CD4-positive, alpha-beta T cell (primary cell): Measurements from ENCODE around the gene ERICH2. TPM values are rescaled to one million over a fixed set of nuclear protein-coding genes. Genes with fewer than 3 reads are reported as not detected.

Experiments used
- ATAC-seq: fragments of 200-7000 bp; cut with Tn5 transposase; one replicate; pipeline ENCODE4 v1.10.0; 2022; ENCODE audit warnings: mild to moderate bottlenecking; ENCODE audit not compliant: poor library complexity
- CTCF ChIA-PET: fragments of 350-600 bp; sonication (Branson Sonifier 250); formaldehyde crosslinking; loops from one replicate; lab custom pipeline; 2021; ENCODE audit warnings: antibody characterized with exemption, inconsistent platforms; lab: Charles Lee
- POLR2A ChIA-PET: fragments of 350-600 bp; sonication (Branson Sonifier 250); formaldehyde crosslinking; loops from one replicate; lab custom pipeline; 2021; ENCODE audit warnings: antibody characterized with exemption, inconsistent platforms; lab: Charles Lee
- DNase-seq, 14 experiments: peaks; one replicate each; pipeline ENCODE4 v3.0.0-alpha.2; 2013 to 2020; ENCODE audit warnings: mixed read lengths in 2 of 14
- H3K27ac ChIP-seq, 2 donors: one replicate each; pipeline versions ENCODE4 v1.5.1 to v1.7.0; 2013; ENCODE audit warnings: low read length in 2 of 2, low read depth in 1 of 2, mild to moderate bottlenecking in 1 of 2
- H3K27me3 ChIP-seq, 2 experiments: 1 replicate in 1 of 2; 2 replicates in 1 of 2; pipeline versions ENCODE4 v1.6.1 to v1.7.0; 2013; ENCODE audit warnings: low read length in 2 of 2, control low read depth in 1 of 2, mild to moderate bottlenecking in 1 of 2, moderate library complexity in 1 of 2; ENCODE audit not compliant: insufficient read depth in 2 of 2, control insufficient read depth in 1 of 2
- H3K36me3 ChIP-seq: one replicate; pipeline ENCODE4 v1.6.1; 2013; ENCODE audit warnings: low read length, control low read depth; ENCODE audit not compliant: insufficient read depth
- H3K4me1 ChIP-seq: one replicate; pipeline ENCODE4 v1.6.1; 2013; ENCODE audit warnings: low read length, control low read depth; ENCODE audit not compliant: insufficient read depth
- H3K4me3 ChIP-seq: one replicate; pipeline ENCODE4 v1.5.1; 2013; ENCODE audit warnings: mild to moderate bottlenecking, low read length, moderate library complexity
- H3K9me3 ChIP-seq, 2 experiments: 1 replicate in 1 of 2; 2 replicates in 1 of 2; pipeline versions ENCODE4 v1.6.1 to v1.7.0; 2013; ENCODE audit warnings: low read length in 2 of 2, mild to moderate bottlenecking in 2 of 2, control low read depth in 1 of 2, moderate library complexity in 1 of 2; ENCODE audit not compliant: control insufficient read depth in 1 of 2, insufficient read depth in 1 of 2
- H3K27ac Mint-ChIP-seq: one replicate; pipeline ENCODE4 v1.8.0; 2020; ENCODE audit warnings: mixed read lengths
- H3K27me3 Mint-ChIP-seq: one replicate; pipeline ENCODE4 v1.8.0; 2021; ENCODE audit warnings: mixed read lengths
- H3K36me3 Mint-ChIP-seq: one replicate; pipeline ENCODE4 v1.8.0; 2021; ENCODE audit warnings: low read depth, mixed read lengths
- H3K4me1 Mint-ChIP-seq: one replicate; pipeline ENCODE4 v1.8.0; 2021; ENCODE audit warnings: low read depth, mixed read lengths
- H3K4me3 Mint-ChIP-seq: one replicate; pipeline ENCODE4 v1.8.0; 2020; ENCODE audit warnings: mild to moderate bottlenecking, mixed read lengths
- H3K9me3 Mint-ChIP-seq: one replicate; pipeline ENCODE4 v1.8.0; 2020; ENCODE audit warnings: mixed read lengths
- intact Hi-C, 2 experiments: fragments of 100-400 bp; cut with DNase I in 1 of 2; cut with micrococcal nuclease in 1 of 2; formaldehyde crosslinking; loops; one replicate each; pipeline versions ENCODE4 v1.15.1 to v1.9.0; 2023 to 2025; cut with DNase I, micrococcal nuclease
- total RNA-seq, 174 experiments: library from RNA in 2 of 174; stranded (reverse) in 2 of 174; gene quantifications; one replicate each; pipeline ENCODE4 v1.2.3 and lab custom pipeline; 2021 to 2026
- TF ChIP-seq, protein P1 (sequence below): fragments of 200-600 bp; IDR thresholded peaks from one replicate; pipeline ENCODE4 v1.8.0; 2022; ENCODE audit warnings: antibody characterized with exemption, mild to moderate bottlenecking

Gene ERICH2
- total RNA-seq, 2 experiments from 2014 or later: not detected

- Mint-ChIP-seq H3K27me3 (peaks cover 85% of the 10 kb centered on the region), H3K9me3 (no peaks in the 10 kb centered on the region), H3K4me1 (peaks cover 45% of the 10 kb centered on the region), H3K27ac (no peak overlapping the region), H3K4me3 (peak overlapping the region; percentile 49), H3K36me3 (no peaks in the 10 kb centered on the region)
- Histone ChIP-seq H3K9me3 (peaks cover 0 to 40% of the 10 kb centered on the region in 2 experiments), H3K36me3 (no peaks in the 10 kb centered on the region), H3K4me1 (peaks cover 59% of the 10 kb centered on the region), H3K4me3 (no peak overlapping the region), H3K27me3 (peaks cover 65 to 67% of the 10 kb centered on the region in 2 experiments), H3K27ac (no peak overlapping the region)
- ATAC-seq (no peak), DNase-seq (peak in 1 of 14 experiments; percentile 9)
- POLR2A ChIA-PET: interaction anchor here (1.0 kb wide), 1 partner anchor 453 kb away, joined by 3 read pairs; no protein-coding TSS in a partner anchor
- CTCF ChIA-PET: interaction anchor here (0.8 to 2.5 kb wide), 4 partner anchors 328 to 453 kb away, joined by 3 to 8 read pairs (median 3); no protein-coding TSS in a partner anchor
- intact Hi-C loops: loop anchor here (1.0 to 10.0 kb wide), 10 partner anchors 77 to 580 kb away; no protein-coding TSS in a partner anchor
- TF ChIP-seq, protein P1, sequence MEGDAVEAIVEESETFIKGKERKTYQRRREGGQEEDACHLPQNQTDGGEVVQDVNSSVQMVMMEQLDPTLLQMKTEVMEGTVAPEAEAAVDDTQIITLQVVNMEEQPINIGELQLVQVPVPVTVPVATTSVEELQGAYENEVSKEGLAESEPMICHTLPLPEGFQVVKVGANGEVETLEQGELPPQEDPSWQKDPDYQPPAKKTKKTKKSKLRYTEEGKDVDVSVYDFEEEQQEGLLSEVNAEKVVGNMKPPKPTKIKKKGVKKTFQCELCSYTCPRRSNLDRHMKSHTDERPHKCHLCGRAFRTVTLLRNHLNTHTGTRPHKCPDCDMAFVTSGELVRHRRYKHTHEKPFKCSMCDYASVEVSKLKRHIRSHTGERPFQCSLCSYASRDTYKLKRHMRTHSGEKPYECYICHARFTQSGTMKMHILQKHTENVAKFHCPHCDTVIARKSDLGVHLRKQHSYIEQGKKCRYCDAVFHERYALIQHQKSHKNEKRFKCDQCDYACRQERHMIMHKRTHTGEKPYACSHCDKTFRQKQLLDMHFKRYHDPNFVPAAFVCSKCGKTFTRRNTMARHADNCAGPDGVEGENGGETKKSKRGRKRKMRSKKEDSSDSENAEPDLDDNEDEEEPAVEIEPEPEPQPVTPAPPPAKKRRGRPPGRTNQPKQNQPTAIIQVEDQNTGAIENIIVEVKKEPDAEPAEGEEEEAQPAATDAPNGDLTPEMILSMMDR: no peak
Measured at GRCh38 chr2:170814533-170815230, 44.5 kb downstream of the ERICH2 start.

DNA sequence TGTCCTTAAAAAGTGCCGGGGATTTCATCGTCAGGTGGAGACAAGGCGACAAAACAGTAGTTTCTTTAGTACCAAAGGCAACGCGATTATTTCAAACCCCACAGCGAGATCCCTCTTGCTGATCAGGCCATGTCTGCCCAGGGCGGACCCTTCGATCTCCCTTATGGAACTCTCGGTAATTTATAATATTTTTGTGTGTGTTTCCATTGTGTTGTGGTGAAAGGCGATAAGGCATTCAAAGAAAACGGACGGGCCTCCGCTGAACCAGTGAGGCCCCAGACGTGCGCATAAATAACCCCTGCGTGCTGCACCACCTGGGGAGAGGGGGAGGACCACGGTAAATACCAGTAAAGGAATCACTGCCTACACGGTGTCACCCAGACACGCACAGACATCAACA is 45.1 kb downstream of the ERICH2 start:
- H3K36me3 ChIP-seq: no peaks in the 10 kb centered on the region
- no peak overlapping the region for H3K27ac Mint-ChIP-seq
- H3K4me3 ChIP-seq: no peak overlapping the region
- peak overlapping the region; percentile 84 for H3K4me3 Mint-ChIP-seq
- H3K9me3 Mint-ChIP-seq: no peaks in the 10 kb centered on the region
- CTCF ChIA-PET: interaction anchor here (0.7 to 1.0 kb wide), 3 partner anchors 10 to 406 kb away, joined by 3 read pairs; no protein-coding TSS in a partner anchor
- ATAC-seq: no peak
- H3K4me1 Mint-ChIP-seq: peaks cover 46% of the 10 kb centered on the region
- intact Hi-C loops: loop anchor here (1.0 to 10.0 kb wide), 8 partner anchors 329 to 581 kb away; no protein-coding TSS in a partner anchor
- H3K9me3 ChIP-seq: peaks cover 0 to 46% of the 10 kb centered on the region in 2 experiments
- TF ChIP-seq, protein P1: no peak
- DNase-seq: no peak
- H3K27ac ChIP-seq: no peak overlapping the region
- H3K36me3 Mint-ChIP-seq: no peaks in the 10 kb centered on the region
- H3K27me3 Mint-ChIP-seq: peaks cover 86% of the 10 kb centered on the region
- POLR2A ChIA-PET: interaction anchor here (1.5 kb wide), 1 partner anchor 308 kb away, joined by 4 read pairs; no protein-coding TSS in a partner anchor
- H3K27me3 ChIP-seq: peaks cover 71 to 73% of the 10 kb centered on the region in 2 experiments
- H3K4me1 ChIP-seq: peaks cover 65% of the 10 kb centered on the region

- Mint-ChIP-seq H3K4me1 (peaks cover 52% of the 10 kb centered on the region), H3K36me3 (no peaks in the 10 kb centered on the region), H3K27ac (no peak overlapping the region), H3K27me3 (peaks cover 91% of the 10 kb centered on the region), H3K9me3 (no peaks in the 10 kb centered on the region), H3K4me3 (peak overlapping the region; percentile 84)
- ChIA-PET POLR2A (interaction anchor here (0.7 to 1.5 kb wide), 2 partner anchors 42 to 308 kb away, joined by 3 to 4 read pairs; no protein-coding TSS in a partner anchor), CTCF (interaction anchor here (0.7 to 1.1 kb wide), 4 partner anchors 10 to 407 kb away, joined by 3 read pairs; no protein-coding TSS in a partner anchor)
- H3K36me3 ChIP-seq: no peaks in the 10 kb centered on the region
- peaks cover 70% of the 10 kb centered on the region for H3K4me1 ChIP-seq
- H3K27ac ChIP-seq: no peak overlapping the region
- intact Hi-C loops: loop anchor here (1.0 to 10.0 kb wide), 8 partner anchors 329 to 581 kb away; no protein-coding TSS in a partner anchor
- ATAC-seq: peak; percentile 65
- peaks cover 0 to 48% of the 10 kb centered on the region in 2 experiments for H3K9me3 ChIP-seq
- peaks cover 76 to 79% of the 10 kb centered on the region in 2 experiments for H3K27me3 ChIP-seq
- H3K4me3 ChIP-seq: peak overlapping the region; percentile 39
- DNase-seq: peak; percentile 36 to 82 (median 54)
- TF ChIP-seq, protein P1: peak; percentile 86
Measured at GRCh38 chr2:170815746-170816503, 45.7 kb downstream of the ERICH2 start.
